ENCODE measurements around the gene IQCK.

DNA sequence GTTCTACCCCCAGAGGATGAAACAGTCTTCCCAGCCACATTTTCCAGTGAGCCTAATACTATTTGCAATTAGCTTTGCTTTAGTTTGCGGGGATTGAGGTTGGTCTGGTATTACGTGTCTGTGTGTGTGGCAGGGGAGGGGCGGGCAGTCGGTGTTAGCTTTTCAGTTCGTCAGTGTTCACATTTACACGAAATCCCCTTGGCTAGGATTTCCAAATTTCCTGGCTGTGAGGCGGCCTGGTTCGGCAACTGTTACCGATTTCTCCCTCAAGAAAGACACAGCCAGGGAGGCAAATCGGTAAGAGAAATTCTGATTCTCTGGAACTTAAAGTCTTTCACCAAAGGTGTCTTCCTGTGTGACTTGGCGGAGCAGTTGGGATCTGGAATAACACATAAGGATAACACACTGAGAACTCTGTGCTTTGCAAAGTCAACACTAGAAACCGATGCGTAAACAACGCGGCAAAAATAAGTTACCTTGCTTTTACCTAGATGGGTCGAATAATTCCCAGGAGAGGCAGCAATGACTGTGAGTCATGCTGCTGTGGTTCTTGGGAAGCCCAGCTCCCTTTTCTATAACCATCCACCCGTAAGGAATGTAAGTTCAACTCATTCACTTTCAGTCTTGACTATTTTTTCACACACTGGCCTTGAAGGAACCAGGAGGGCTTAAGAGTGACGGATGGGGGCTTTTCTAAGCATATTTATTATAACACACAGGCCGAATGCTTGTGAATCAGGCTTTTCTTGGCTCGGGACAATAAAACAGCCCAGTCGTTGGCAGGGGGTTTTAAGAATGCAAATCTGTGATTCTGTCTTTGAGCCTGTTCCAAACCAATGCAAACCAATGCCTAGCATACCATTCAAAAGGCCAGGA is 142.3 kb downstream of the IQCK start:
- TF ChIP-seq POLR2A (IDR thresholded peaks at IDR 0.05) = peak in 1 of 2 donors; percentile 28
- TF ChIP-seq, protein P1, sequence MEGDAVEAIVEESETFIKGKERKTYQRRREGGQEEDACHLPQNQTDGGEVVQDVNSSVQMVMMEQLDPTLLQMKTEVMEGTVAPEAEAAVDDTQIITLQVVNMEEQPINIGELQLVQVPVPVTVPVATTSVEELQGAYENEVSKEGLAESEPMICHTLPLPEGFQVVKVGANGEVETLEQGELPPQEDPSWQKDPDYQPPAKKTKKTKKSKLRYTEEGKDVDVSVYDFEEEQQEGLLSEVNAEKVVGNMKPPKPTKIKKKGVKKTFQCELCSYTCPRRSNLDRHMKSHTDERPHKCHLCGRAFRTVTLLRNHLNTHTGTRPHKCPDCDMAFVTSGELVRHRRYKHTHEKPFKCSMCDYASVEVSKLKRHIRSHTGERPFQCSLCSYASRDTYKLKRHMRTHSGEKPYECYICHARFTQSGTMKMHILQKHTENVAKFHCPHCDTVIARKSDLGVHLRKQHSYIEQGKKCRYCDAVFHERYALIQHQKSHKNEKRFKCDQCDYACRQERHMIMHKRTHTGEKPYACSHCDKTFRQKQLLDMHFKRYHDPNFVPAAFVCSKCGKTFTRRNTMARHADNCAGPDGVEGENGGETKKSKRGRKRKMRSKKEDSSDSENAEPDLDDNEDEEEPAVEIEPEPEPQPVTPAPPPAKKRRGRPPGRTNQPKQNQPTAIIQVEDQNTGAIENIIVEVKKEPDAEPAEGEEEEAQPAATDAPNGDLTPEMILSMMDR (IDR thresholded peaks at IDR 0.05) = no peak

All from thyroid gland (tissue), 4 donors.